NCI-H446 treated with DMSO at 0.1 percent for 48 hours (cell line): ENCODE results near the gene BBS7.

Experiments
- DNase-seq: peaks from one replicate; lab custom pipeline; 2025; lab: John Stamatoyannopoulos, UW

Gene BBS7

GRCh38 chr4:121791481-121791880 lies 78.8 kb downstream of the BBS7 start:
- no peak for DNase-seq

- DNase-seq: no peak
Observed at GRCh38 chr4:121790976-121791375, 79.3 kb downstream of the BBS7 start.

DNA sequence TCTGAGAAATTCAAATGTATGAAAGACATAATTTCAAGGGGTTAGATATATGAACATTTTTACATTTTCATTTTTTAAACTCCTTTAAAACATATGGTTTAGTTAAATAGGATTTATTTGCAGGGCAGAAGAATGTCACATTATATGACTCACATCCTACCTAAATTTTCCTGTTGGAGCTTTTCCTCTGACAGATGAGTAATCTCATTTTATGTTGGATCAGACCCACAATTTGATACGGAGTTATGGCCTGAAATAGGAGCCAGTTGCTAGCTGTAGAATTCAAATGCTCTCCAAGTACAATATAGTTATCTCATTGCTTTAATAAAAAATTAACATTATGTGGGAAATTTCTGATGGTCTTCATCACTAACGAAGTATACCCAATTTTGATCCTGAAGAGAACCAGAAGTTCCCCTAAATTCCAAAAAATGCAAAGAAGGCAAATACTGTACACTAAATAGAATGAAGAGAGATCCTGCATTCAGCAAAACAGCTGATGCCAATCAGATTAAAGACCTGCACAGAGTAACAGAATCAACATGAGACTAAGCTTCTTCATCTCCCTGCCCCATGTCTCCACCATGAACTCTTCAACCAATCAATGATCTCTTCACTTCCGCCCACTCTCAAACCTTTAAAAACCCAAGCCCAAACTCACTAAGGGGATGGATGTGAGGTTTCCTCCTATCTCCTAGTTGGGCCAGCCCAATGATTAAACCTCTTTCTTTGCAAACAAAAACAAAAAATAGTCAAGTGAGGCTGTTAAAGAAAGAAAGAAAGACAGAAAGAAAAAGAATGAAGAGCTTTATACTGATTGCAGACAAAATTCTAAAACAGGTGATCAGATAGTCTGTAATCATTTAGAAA lies 80.1 kb downstream of the BBS7 start:
- DNase-seq: no peak

DNA sequence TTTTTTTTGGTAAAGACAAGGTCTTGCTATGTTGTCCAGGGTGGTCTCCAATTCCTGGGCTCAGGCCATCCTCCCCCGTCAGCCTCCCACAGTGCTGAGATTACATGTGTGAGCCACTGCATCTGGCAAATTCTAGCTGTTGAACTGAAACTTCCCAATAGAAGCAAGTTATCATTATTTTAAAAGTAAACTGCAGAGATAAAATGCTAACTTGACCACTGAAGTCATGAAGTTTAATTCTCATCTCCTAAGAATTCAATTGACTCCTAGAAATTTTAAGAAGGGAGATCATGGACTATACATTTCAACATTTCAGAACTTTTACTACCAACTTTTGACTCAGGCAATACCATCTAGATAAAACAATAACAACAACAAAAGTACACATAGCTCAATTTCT lies 80.8 kb downstream of the BBS7 start:
- DNase-seq: no peak

GRCh38 chr4:121788896-121789295 lies 81.4 kb downstream of the BBS7 start:
- no peak for DNase-seq

GRCh38 chr4:121786221-121786620 lies 84.1 kb downstream of the BBS7 start:
- DNase-seq: no peak

DNA sequence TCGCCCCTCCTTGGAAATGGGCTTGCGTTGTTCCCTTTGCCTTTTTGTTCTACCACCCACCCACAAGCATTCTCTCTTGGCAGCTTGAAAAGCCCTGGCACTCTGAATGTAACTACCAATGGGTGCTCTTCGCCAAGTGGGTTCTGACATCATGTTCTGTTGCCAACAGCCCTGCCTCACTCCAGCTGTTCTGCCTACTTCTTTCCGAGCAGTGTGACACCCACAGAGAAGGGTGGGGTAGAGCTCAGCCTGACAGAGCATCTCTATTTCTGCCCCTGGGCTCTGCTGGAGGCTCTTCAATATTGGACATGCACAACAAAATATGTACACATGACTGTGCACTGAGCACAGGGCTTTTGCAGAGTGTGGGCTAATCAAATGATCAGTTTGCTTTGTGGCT lies 84.8 kb downstream of the BBS7 start:
- DNase-seq: peak; percentile 67

DNA sequence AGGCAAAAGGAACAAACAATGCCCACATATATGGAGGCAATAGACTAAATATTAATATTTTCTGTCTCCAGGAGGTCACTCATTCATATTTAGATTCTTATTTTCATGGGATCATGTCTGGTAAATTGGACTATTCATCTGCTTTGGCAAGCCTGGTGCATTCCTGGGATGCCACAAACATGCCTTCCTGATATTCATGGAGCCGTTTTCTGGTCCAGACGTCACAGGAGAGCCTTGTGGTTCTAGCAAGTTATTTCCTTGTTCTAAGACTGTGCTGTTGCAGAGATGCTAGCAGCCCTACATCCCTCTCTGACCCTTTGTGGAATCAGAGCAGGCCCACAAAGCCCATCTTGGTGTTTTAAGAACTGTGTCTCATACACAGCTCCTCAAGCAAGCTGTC lies 85.3 kb downstream of the BBS7 start:
- peak; percentile 26 for DNase-seq

DNA sequence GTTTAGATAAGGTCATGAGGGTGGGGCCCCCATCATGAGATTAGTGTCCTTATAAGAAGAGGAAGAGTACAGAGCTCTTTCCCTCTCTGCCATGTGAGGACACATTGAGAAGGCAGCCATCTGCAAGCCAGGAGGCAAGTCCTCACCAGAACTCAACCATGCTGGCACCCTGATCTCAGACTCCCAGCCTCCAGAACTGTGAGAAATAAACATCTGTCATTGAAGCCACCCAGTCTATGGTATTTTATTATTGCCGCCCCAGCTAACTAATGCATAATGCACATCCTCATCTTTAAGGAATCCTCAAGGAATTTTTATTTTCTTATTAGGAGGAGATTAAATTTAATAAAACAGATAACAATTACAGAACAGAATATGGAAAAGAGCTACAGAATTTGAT lies 85.9 kb downstream of the BBS7 start:
- no peak for DNase-seq

GRCh38 chr4:121783210-121783609 lies 87.1 kb downstream of the BBS7 start:
- DNase-seq: no peak

- DNase-seq: no peak
Observed at GRCh38 chr4:121778991-121779628, 91.2 kb downstream of the BBS7 start.

DNA sequence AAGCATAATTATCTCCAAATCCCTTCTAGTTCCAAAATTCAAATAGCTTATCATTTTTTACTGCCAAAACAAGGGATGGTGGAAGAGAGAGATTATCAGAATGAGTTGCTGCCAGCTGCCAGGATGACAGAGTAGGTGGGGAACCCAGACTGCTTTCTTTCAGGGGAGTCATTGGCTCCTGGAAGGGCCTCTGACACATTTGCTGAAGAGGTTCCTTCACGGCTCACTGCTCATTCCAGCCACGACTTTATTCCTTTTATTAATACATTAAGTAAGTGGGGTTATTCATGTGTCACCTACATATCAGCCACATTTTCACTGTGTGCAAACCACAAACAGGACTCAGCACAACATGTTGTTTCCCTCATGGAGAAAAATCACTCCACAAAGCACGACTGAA lies 92.6 kb downstream of the BBS7 start:
- DNase-seq: peak; percentile 24

DNA sequence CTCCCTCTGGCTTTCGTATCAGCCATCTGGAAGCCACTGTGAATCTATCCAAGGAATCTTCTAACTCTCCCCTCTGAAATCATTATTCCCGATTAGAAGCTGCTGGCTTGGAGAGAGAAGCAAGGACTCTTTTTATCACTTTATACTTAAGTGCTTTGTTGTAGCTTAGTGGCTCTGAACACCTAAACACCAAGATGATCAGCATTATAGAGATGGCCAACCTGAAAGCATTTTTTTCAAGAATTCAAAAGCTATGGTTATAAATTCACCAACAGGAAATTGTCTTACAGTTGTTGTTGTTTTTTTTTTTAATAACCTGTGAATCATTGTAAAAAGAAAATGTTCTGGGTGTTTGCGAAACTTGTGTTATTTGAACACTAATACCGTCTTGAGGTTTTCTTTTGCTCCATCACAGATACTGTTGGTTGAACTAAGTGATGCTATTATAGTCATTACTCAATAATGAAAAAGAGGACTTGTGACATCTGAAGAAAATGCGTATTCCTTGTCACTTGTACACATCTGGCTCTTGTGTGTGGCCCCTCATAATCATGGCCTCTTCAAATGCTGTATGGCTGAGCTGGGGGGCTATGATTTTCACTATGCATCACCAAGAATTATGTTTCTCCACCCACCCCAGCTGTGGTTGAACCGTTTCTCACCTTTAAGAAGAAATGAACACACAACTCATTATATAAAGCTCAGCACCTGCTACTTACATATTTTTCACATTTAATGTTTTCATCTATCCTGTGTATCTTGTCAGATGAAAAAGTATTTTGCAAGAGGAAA lies 93.5 kb downstream of the BBS7 start:
- DNase-seq: no peak
